NCI-H1092 (cell line): Measurements from ENCODE around the gene RAD51B.

Source experiments
- DNase-seq: peaks from one replicate; lab custom pipeline; 2025; lab: John Stamatoyannopoulos, UW

The RAD51B gene

GRCh38 chr14:68234101-68234905 is 414.7 kb downstream of the RAD51B start:
- no peak for DNase-seq

GRCh38 chr14:68235011-68235410 is 415.4 kb downstream of the RAD51B start:
- DNase-seq, result no peak

DNA sequence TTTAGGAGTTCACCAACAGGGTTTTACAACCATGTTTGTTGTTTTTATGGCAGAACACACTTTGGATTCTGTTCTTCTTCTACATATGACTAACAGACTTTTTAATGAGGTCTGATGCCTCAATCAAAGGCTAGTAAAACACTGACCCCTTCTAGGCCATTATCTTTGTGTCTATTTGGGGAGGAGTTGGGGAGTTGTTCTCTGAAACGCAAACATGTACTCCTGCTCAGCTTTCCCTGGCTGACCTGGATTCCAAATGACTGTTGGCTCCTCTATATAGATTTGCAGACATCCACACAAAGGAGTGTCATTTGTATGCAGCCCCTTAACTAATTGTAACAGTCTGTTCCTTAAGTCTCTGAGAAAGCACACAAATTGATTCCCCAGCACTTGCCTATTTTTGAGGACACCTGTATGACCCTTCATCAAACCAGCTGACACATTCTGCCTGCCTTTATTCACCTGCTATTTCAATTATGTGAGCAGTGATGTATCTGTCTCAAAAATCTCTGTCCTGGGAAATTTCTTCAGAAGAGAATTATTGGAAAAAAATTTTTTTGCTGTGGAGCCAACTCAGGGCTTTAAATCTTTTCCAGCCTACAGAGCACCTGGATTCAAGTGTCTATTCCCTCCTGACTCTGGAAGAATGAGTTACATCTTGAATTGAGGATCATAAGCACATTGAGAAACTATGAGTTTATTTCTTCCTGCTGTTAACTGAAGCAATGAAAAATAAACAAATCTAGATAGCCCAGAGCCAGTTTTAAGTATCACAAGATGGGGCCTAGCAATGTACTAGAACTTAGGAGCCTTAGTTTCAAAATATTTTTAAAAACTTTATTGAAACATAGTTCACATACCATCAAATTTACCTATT is 417.2 kb downstream of the RAD51B start:
- no peak for DNase-seq

DNA sequence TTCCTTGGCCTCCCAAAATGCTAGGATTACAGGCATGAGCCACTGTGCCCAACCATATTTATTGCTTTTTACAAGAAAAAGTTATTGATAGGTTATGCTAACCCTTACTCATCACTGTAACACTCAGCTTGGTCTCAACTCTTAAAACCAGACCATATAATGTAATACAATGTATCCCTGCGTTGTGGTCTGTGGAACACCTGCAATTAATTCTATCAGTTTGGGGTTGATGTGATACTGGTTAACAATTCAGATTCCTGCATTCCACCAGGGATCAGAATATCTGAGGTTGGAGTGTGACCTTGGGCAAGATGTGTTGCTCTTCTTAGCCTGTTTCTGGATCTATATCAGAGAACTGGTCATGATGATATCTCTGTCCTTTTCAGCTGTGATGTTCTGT is 419.0 kb downstream of the RAD51B start:
- DNase-seq, result no peak

DNA sequence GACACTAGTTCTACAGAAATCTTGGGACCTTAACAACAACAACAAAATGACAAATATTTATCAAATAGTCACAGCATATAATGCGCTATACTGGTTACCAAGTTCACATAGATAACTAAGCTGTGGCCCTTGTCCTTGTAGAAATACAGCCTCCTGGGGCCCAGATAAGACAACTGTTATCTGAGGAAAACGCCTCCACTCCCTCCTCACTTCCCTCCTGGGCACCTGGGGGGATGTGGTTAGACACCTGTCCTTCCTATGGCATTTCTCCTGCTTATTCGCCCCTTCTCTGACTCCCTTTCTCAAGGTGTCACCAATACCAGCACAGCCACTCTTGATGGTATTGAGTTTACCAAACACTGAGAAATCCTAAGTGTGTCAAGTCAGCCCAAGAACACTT is 419.4 kb downstream of the RAD51B start:
- no peak for DNase-seq

DNA sequence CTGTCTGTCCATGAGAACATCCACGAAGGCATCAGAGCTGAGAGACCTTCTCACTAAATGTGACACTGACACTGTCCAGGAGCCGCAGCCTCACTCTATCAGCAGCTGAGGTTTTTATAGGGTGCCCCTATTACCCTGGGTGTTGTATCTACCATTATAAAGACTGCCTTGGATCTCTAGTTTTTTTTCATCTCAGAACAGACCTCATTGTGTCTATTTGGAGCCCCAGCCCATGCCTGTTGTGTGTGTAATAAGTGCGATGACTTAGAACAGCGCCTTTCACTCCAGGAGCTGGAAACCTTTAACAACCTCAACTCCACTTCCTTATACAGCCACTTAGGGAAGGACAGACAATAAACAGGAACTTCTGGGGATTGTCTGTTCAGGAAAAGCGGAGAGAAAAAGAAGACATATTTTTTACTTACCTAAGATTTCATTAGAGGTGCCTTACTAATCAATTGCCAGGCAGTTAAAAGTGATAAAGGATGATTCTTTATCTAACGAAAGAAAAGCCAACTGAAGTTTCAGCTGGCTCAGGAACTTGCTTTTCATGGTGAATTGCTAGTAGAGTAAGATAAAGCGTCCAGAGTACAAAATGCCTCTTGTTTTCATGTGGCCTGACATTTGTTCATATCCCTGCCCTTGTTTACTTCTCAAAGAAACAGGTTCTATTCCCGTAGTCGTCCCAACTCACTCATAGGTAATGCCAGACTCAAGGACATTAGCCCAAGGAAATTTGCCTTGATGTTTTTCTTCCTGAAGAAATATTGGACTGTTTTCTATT is 420.6 kb downstream of the RAD51B start:
- DNase-seq, result no peak

DNA sequence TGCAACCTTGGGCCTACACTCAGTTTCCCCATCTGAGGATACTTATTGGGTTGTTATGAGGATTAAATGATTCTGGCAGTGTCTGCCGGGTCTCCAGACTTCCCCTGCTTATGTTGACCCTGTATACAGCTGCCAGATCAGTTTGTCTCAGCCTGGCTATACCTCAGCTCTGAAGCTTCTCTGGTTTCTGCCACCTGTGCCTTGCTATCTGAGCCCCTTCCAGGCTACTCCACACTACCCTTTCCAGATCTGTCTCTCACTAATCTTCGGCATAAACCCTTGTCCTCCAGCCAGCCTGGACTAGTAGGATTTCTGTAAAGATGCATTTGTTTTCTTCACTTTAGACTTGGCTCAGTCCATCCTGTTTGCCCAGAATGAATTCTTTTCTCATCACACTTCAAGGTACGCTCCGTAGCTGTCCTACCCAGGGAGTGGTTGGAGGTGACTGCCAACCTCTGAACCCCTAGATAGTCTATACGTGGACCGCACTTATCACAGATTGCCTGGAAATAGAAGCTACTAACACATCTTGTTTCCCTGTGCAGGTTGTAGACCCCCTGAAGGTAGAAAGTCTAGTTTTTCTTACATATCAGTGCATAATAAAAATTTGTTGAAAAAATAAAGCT is 422.4 kb downstream of the RAD51B start:
- no peak for DNase-seq

DNA sequence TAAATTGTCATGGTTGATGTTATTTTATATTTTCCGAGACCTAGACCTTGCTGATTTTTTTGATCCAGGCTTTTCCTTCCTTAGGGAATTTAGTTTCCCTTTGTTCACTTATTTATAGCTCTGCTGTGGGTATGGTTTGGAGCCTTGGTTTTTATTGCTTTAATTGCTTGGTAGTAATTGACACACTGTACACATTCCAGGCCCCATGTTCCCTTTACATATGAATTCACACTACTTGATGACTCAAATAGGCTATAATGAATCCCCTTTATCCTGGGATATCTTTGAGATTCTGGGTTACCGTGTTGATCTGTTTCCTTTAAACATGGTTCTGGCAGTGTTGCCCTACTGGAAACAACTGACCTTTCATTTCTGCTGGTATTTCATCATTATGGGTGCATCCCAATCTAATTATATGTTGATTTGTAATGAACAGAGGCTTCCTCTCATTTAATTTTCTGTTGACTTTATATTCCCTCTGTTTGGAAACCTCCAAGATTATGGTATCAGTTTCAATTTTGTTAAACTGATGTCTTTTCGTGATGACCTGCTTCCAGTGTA is 424.0 kb downstream of the RAD51B start:
- no peak for DNase-seq

- DNase-seq, result no peak
These were observed 424.8 kb downstream of the RAD51B start for GRCh38 chr14:68244262-68244980.

GRCh38 chr14:68245146-68246073 is 425.8 kb downstream of the RAD51B start:
- peak; percentile 18 for DNase-seq

DNA sequence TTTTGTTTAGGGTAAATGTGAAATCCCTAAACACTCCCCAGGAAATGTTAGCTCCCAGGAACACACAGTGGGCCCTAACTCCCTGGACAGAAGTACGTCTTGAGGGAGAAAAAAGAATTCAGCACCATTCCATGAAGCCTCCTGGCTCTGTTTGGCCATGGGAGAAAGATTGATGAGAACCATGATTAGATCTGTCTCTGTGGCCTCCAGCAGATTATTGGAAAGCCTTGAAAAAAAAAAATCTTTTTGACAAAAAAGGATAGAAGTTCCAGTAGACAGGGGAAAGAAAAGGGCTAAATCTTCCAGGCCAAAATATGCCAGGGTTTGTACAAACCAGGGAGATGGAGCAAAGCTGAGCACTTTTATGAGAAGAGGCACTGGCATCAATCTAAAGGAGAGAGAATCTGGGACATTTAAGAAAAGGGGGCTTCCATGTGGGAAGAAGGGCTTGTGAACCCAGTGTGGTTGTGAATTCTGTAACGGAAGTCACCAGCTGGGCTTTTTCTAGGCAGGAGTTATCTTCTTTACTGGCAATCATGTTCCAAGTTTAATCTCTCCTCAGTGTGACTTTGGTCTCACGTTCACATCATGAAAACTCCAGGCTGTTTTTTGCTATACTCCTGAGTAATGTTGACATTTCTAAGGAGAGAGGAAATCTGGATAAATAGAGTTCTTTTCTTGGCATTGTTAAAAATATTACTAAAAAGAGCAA is 426.7 kb downstream of the RAD51B start:
- no peak for DNase-seq

DNA sequence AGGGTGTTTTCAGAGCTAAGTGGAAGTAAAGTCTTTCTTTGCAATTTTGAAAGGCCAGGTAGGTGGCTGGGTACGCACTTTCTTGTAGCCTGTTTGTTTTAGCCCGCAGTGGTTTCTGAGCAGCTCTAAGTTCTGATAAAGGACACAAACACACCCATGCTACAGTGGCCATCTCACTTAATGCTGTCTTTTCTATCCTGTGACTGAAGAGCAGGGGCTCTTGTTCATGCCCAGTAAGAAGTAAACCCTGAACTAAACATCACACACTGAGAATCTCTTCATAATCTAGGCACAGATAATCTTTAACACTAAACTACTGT is 427.2 kb downstream of the RAD51B start:
- DNase-seq, result no peak

- no peak for DNase-seq
These were observed 427.7 kb downstream of the RAD51B start for GRCh38 chr14:68247274-68247673.

- no peak for DNase-seq
These were observed 428.2 kb downstream of the RAD51B start for GRCh38 chr14:68247676-68248268.

GRCh38 chr14:68248481-68249255 is 429.1 kb downstream of the RAD51B start:
- peak; percentile 62 for DNase-seq

DNA sequence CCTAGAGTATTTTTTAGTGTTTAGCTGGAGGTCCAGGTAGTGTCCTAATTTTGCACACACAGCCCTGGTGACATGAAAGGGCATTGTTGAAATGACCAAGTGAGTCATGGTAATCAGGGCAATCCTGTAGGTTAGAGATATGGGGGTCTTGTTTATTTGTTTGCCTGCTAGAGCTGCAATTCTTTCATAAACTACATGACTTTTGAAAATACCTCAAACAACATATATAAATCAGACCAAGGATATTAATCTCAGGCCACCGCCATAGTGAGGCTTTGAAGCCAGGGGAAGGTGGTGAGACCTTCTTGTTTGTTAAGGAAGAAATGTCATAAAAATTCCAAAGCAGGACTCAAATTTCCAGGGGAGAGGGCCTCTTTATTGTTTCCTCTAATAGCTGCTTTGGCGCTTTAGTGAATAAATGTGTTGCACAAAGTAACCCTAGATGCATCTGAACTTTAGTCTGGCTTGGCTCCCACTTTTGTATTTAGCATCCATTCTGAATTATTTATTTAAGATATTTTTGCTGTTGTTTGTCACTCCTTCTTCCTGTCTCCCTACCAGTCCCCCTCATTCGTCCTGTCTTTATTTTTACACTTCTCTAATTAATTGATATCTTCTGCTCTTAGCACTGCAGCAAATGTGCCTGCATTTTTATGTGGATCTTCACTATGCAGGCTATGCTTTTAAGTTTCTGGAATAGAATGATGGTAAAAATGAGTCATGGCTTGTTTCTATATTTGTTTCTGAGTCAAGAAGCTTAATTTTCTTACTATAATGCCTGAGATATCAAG is 430.3 kb downstream of the RAD51B start:
- DNase-seq, result no peak
